B cell (primary cell): ENCODE data around the gene KRTAP10-8.

ENCODE experiments used
- CTCF ChIP-seq: fragments of 200-600 bp; IDR thresholded peaks from one replicate; pipeline ENCODE4 v1.8.0; 2022; ENCODE audit warnings: antibody characterized with exemption, mild to moderate bottlenecking
- EZH2 ChIP-seq: IDR thresholded peaks from 2 replicates; pipeline ENCODE4 v1.6.1; 2012; ENCODE audit warnings: borderline replicate concordance, low read depth, mild to moderate bottlenecking, moderate library complexity, low read length; ENCODE audit not compliant: insufficient read depth, poor library complexity, severe bottlenecking

- TF ChIP-seq EZH2 (no peak), CTCF (no peak)
Measured at GRCh38 chr21:44643741-44644310, 31.9 kb downstream of the KRTAP10-8 start.
